Measurements from ENCODE around the gene HHIP. TPM values are rescaled to one million over a fixed set of nuclear protein-coding genes. Genes with fewer than 3 reads are reported as not detected.
"Not testable (repeated sequence)": the region's sequence is repeated elsewhere in the genome, so short reads cannot be mapped to it uniquely, and the experiment has no call there.

The HHIP gene
- total RNA-seq, 1 donor from 2014 or later = not detected

DNA sequence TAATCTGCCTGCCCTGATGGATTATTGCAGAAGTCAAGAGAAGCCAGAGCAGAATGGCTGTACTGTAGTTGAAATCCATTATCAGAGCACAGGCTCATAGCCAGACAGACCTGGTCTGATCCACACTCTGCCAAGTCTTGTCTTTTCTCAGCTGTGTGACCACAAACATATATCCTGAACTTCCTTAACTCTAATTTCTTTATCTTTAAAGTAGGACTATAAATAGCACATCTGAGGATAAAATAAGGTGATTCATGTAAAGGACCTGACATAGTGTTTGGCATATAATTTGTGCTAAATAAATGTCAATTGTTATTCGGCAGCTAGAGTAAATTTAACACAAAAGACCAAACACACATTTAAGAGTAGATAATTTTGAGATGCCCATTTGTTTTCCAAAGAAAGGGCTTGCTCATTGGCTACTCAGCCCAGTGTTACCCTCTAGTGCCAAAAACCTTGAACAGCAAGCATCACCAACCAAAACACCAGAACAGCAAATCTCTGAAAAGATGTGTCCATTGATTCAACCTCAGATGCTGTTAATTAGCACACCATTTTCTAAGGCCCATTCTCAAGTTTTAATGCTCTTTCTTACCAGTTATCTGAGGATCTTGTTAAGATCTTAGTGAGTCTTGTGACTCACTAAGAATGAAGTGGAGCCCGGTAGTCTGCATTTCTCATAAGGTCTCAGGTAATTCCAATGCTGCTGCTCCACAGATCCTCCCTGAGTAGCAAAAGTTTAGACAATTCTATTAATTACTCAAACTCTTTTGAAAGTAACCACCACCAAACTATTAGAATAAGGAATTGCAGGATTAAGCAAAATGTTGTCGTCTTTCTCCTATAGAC is 108.8 kb downstream of the HHIP start:
- ATAC-seq = no peak

DNA sequence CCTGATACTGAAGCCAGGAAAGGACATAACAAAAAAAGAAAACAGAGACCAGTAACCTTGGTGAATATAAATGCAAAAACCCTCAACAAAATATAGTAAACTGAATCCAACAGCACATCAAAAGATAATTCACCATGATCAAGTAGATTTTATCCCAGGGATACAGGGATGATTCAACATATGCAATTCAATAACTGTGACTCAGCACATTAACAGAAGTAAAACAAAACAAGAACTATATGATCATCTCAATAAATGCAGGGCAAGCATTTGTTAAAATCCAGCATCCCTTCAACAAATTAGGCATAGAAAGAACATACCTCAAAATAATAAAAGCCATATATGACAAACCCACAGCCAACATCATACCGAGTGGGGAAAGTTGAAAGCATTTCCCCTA is 112.0 kb downstream of the HHIP start:
- ATAC-seq = no peak

DNA sequence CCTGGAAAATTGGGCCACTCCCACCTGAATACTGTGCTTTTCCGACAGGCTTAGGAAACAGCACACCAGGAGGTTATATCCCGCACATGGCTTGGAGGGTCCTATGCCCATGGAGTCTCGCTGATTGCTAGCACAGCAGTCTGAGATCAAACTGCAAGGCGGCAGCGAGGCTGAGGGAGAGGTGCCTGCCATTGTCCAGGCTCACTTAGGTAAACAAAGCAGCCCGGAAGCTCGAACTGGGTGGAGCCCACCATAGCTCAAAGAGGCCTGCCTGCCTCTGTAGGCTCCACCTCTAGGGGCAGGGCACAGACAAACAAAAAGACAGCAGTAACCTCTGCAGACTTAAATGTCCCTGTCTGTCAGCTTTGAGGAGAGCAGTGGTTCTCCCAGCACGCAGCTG is 122.9 kb downstream of the HHIP start:
- ATAC-seq = not testable (repeated sequence)

- ATAC-seq = no peak
Measured at GRCh38 chr4:144778364-144778763, 132.4 kb downstream of the HHIP start.

DNA sequence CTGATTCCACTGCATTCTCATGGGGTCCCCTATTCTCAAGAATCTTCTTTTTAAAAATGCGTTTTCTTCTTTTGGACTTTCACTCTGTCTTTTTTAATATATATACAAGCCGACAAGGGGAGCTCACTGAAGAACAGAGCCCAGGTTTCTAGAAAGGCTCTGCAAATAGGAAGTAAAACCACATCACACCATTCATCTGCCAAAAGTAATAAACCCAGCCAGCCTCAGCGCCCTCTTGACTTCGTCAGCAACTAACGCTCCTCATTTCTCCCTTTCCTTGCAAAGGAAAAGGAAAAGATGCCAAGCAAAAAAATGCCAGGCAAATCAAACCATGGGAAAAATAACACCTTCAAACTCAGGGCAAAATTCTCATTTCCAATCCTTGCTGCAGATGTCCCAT is 136.4 kb downstream of the HHIP start:
- no peak for ATAC-seq

GRCh38 chr4:144785961-144786360 is 140.0 kb downstream of the HHIP start:
- no peak for ATAC-seq

GRCh38 chr4:144787365-144788258 is 141.7 kb downstream of the HHIP start:
- no peak for ATAC-seq

DNA sequence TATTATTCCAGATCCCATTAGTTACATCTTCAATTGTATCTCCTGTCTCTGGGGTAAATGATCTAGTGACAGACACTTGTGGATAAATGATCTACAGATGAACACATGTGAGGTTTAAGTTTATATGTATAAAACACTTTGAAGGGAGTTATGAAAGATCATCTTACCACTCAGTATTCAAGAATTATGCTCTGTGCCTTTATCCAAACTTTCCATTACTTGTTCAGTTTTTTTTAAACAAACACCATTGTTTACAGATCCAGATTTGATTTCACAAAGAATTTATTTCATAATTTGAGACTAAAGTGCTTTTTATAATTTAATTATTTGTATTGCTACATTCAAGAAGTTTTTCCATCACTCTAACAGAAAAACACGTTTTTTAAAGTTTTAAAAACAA is 142.5 kb downstream of the HHIP start:
- ATAC-seq = no peak

GRCh38 chr4:144791933-144792332 is 146.0 kb downstream of the HHIP start:
- ATAC-seq = not testable (repeated sequence)
